Breast epithelium (tissue), 3 donors: ENCODE results near the gene ANKRD52.

Experiments used
- CTCF ChIP-seq, 3 donors: fragments of 450-650 bp; IDR thresholded peaks; one replicate each; pipeline ENCODE4 v1.5.1; 2016 to 2017; ENCODE audit warnings: antibody characterized with exemption in 3 of 3, mild to moderate bottlenecking in 3 of 3, moderate library complexity in 3 of 3
- POLR2AphosphoS5 ChIP-seq, 3 donors: sonication (generic); formaldehyde crosslinking; IDR thresholded peaks; one replicate each; pipeline ENCODE4 v1.6.1; 2017; ENCODE audit warnings: antibody characterized with exemption in 3 of 3

- no peak for TF ChIP-seq CTCF (IDR thresholded peaks at IDR 0.05)
- TF ChIP-seq POLR2AphosphoS5 (IDR thresholded peaks at IDR 0.05): no peak
Measured at GRCh38 chr12:56260921-56261320, 2.7 kb upstream of the ANKRD52 start.
